Measurements from ENCODE around the gene USP48.
"Not testable (repeated sequence)": the region's sequence is repeated elsewhere in the genome, so short reads cannot be mapped to it uniquely, and the experiment has no call there.

USP48 gene

DNA sequence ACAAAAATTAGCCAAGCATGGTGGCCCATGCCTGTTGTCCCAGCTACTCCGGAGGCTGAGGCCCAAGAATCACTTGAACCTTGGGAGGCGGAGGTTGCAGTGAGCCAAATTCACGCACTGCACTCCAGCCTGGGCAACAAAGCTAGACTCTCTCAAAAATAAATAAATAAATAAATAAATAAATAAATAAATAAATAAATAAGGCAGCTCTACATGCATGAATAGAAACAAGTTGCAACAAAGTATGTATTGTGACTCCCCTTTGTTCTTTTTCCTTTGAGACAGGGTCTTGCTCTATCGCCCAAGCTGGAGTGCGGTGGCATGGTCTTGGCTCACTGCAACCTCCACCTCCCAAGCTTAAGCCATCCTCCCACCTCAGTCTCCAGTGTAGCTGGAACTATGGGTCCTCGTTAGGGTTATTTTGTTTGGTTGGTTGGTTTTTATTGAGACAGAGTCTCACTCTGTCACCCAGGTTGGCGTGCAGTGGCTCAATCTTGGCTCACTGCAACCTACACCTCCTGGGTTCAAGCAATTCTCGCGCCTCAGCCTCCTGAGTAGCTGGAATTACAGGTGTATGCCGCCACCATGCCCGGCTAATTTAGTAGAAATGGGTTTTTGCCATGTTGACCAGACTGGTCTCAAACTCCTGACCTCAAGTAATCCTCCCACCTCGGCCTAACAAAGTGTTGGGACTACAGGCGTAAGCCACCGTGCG is 8.0 kb downstream of the USP48 start:
- no peak for DNase-seq

DNA sequence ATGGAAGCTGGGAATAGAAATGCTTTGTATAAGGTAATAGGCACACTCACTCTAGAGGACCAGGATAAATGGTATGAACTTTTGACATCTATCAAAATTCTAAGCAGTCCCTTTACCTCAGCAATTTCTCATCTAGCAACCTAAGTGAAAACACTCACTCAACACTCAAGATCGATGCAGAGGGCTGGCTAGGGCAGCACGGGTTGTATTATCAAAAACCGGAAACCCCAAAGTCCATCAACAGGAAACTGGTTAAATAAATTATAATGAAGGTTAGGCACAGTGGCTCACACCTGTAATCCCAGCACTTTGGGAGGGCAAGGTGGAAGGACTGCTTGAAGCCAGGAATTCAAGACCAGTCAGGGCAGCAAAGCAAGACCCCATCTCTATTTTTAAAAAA is 9.4 kb downstream of the USP48 start:
- DNase-seq = no peak

DNA sequence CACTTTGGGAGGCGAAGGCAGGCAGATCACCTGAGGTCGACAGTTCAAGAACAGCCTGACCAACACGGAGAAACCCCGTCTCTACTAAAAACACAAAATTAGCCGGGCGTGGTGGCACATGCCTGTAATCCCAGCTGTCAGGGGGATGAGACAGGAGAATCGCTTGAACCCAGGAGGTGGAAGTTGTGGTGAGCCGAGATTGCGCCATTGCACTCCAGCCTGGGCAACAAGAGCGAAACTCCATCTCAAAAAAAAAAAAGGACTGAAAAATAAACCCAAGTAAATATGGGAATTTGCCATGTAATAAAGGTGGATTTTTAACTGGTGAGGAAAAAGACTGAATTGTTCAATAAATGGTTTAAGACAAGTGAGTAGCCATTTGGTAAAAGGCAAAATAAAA is 11.3 kb downstream of the USP48 start:
- DNase-seq = not testable (repeated sequence)

DNA sequence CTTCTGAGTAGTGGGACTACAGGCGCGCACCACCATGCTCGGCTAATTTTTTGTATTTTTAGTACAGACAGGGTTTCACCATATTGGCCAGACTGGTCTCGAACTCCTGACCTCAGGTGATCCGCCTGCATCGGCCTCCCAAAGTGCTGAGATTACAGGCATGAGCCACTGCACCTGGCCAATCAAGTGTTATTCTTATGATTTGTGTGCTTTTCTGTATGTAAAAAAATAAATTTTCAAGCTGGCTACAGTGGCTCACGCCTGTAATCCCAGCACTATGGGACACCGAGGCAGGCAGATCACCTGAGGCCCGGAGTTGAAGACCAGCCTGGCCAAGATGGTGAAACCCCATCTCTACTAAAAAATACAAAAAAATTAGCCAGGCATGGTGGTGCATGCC is 12.3 kb downstream of the USP48 start:
- not testable (repeated sequence) for DNase-seq

DNA sequence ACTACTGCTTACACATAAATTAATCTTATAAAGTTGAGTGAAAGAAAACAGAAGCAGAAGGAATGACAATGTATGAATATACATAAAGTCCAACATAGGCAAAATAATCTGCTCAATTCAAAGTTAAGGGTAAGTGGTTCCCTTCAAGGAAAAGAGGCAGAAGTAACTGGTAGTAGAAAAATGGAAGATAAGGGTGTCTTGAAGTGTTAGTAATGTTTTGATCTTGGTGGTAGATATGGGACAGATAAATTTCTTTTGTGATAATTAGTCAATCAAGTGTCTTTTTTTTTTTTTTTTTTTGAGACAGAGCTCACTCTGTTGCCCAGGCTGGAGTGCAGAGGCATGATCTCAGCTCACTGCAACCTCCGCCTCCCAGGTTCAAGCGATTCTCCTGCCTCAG is 12.7 kb downstream of the USP48 start:
- no peak for DNase-seq

DNA sequence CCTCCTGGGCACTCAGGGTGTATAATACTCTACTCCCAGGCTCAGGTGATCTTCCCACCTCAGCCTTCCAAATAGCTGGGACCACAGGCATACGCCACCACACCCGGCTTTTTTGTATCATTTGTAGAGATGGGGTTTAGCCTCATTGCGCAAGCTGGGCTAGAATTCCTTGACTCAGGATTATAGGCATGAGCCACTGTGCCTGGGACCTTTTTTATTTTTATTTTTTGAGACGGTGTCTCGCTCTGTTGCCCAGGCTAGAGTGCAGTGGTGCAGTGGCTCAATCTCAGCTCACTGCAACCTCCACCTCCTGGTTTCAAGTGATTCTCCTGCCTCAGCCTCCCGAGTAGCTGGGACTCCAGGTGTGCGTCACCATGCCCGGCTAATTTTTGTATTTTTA is 15.8 kb downstream of the USP48 start:
- DNase-seq = not testable (repeated sequence)

DNA sequence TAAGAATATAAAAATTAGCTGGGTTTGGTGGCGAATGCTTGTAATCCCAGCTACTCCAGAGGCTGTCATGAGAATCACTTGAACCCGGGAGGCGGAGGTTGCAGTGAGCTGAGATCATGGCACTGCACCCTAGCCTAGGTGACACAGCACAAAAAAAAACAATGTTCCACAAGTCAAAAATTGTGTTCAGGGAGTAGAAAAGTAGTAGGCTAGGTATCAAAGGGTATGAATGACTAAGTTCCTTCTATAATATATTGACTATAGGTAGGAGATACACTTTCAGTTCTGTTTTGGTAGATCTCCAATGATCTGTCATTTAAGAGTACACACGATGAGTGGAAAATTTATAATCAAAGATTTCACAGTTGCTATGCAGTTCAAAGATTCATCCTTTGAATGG is 16.7 kb downstream of the USP48 start:
- no peak for DNase-seq

DNA sequence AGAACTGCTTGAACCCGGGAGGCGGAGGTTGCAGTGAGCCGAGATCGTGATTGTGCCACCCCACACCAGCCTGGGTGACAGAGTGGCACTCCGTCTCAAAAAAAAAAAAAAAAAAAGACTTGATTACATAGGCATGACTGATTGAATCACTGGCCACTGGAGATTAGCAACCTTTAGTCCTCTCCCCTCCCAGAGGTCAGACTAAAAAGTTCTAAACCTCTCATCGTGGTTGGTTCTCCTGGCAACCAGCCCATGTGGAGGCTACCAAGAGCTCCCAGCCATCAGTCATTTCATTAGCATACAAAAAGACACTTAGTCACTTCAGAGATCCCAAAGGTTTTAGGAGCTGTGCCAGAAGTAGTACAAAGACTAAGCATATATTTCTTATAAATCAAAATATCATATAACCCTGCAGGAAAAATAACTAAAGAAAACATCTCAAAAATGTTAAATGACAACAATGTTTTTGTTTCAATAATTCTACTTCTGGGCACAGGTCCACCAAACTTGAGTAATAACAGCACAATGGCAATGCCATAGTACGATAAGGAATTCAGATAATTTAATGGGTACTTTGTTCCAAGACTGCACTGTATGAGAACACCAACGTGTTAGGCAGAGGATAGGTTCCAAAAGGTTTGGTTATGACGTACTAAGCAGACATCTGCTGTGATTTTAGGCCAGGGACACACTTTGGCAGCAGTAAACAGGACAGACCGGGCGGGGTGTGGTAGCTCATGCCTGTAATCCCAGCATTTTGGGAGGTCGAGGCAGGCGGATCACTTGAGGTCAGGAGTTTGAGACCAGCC is 18.1 kb downstream of the USP48 start:
- no peak for DNase-seq

DNA sequence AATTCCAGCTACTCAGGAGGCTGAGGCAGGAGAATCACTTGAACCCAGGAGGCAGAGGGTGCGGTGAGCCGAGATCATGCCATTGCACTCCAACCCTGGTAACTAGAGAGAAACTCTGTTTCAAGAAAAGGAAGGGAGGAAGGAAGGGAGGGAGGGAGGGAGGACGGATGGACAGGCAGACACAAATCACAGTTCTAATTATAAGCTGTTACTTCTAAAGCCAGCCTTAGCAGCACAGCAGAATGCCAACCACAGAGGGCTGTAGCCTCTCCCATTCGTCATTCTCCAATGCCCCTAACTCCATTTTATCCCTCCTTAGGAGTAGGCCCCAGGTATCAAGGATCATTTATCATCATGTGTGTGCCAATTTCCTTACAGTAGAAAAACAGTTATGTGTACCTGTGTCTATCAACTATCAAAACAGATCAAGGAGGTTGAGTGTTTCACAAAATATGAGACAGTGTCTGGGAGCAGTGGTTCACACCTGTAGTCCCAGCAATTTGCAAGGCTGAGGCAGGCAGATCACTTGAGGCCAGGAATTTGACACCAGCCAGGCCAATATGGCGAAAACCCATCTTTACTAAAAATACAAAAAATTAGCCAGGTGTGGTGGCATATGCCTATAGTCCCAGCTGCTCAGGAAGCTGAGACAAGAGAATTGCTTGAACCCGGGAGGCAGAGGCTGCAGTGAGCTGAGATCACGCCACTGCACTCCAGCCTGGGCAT is 19.1 kb downstream of the USP48 start:
- DNase-seq = no peak

DNA sequence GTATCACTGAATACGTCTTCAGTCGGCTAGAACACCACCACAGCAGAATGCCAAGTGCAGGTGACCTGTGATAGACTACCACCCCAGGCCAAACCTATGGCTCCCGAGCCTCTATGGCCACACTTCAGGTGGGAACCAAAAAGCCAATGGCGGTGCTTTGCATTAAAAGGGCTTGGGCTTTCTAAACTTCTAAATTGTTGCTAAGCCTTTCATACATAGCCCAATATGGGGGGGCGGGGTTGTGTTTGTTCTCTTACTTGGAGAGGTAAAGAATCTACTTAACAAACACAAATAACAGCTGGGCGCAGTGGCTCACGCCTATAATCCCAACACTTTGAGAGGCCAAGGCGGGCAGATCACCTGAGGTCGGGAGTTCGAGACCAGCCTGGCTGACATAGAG is 19.7 kb downstream of the USP48 start:
- no peak for DNase-seq

DNA sequence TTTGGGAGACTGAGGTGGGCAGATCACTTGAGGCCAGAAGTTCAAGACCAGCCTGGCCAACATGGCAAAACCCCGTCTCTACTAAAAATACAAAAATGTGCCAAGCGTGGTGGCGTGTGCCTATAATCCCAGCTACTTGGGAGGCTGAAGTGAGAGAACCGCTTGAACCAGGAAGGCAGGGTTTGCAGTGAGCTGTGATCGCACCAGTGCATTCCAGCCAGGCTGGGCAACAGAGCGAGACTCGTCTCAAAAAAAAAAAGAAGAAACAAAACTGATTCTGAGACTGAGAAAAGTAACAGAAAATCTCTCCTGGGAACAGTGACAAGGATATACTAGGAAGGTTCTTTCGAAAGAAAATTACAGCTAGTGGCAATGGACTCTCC is 20.9 kb downstream of the USP48 start:
- no peak for DNase-seq

DNA sequence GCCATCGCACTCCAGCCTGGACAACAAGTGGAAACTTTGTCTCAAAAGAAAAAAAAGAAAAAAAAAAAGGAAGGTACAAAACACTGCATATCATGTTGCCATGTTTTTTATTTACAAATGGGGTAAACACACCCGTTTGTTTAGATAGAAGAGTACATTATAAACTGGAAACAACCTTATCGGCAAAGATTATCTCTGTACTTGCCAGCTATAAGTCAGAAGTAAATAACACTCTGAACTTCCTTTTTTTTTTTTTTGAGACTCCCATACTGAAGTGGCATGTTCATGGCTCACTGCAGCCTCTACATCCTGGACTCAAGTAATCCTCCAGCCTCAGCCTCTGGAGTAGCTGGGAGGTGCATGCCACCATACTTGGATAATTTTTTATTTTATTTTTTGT is 21.9 kb downstream of the USP48 start:
- DNase-seq = no peak

DNA sequence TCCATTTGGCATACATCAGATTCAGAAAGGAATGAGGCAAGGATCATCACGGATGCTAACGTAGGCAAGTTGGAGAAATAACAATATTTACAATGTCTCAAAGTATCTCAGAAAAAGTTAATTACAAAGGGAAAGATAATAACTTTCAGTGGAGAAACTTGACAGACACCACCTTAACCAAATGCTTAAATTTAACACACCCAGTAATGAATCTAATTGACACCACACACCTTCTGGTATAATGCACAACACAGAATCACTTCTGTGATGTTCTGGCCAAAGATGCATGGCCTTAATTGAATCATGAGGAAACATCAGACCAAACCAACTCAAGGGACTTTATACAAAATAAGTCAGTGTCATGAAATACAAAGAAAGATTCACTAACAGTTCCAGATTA is 23.1 kb downstream of the USP48 start:
- no peak for DNase-seq

DNA sequence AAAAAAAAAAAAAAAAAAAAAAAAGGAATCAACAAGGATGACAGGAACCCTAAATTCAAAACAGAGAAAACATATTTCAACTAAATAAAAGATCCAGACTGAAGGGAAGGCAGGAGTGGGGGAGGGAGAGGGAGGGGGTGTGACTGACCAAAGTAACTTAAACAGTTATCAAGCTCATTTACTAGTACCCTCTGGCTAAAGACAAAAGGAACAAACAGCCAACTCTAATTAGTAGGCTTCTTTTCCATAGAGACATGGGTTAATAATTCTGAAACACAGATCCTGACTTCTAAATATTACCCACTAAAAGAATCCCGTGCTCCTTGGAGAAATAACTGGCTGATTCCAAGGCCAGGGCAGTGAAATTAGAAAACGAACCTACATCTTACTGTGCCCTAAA is 23.8 kb downstream of the USP48 start:
- no peak for DNase-seq

DNA sequence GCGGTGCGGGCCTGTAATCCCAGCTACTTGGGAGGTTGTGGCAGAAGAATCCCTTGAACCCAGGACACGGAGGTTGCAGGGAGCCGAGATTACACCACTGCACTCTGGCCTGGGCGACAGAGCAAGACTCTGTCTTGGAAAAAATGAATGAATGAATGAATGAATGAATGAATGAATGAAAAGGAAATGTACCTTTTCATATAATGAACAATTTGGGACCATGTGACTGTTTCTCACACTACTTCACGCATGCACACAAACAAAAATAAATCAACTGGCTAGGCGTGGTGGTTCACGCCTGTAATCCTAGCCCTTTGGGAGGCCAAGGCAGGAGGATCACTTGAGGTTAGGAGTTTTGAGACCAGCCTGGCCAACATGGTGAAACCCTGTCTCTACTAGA is 24.3 kb downstream of the USP48 start:
- no peak for DNase-seq

DNA sequence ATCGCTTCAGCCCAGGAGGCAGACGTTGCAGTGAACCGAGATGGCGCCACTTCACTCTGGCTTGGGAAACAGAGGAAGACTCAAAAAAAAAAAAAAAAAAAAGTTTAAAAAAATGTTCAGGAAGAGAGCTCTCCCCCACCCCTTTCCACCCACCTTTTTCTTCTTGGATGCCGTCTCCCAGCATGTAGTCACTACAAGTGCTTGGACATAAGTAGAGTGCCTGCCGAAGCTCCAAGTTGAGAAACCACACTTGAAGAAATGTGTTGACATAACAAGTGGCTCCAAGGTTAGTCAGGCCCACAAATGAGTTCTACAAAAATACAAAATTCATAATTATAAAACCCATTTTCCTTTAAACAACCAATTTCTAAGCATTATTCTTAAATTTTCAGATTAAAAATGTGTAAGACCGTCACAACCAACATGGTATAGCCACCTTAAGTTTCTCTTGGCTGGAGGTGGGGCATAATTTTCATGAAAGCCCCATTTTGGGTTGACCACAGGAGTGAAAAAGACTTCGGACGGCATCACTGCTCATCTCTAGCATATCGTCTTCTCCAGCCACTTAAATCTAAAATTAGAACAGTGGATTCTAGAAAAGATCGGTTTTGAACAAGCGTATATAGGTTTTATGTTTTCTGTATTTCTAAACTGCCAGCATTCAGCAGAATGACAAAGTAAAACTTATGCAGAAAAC is 26.4 kb downstream of the USP48 start:
- DNase-seq = no peak

DNA sequence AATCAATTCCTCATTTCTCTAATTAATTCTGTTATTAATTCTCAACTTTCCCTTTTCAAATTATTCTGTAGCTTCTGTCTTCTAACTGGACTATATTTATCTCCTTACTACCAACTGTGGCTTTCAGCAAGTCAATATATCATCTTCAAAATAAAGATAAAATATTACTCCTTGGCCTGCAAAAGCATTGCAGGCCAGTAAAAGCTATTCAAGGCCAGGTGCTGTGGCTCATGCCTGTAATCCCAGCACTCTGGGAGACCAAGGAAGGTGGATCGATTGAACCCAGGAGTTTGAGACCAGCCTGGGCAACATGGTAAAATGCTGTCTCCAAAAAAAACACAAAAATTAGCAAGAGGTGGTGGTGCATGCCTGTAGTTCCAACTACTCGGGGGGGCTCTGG is 27.9 kb downstream of the USP48 start:
- DNase-seq = no peak

DNA sequence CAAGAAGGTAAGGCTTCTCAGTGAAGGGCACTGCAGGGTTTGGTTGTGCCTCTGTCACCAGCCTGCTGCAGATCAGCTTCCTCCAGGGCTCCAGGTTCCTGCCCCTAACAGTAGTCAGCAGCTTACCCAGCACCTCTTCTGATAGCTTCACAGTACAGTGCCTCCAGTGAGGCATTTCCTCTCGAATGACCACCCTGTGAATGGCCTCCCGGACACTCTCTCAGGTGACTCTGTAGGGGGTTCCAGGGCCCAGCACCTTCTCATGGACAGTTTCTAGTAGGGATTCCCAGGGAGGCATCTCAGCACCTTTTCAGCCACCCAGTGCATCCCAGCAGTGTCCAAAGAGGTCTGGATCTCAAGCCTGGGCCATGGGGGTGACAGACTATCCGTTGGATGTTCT is 28.4 kb downstream of the USP48 start:
- no peak for DNase-seq

DNA sequence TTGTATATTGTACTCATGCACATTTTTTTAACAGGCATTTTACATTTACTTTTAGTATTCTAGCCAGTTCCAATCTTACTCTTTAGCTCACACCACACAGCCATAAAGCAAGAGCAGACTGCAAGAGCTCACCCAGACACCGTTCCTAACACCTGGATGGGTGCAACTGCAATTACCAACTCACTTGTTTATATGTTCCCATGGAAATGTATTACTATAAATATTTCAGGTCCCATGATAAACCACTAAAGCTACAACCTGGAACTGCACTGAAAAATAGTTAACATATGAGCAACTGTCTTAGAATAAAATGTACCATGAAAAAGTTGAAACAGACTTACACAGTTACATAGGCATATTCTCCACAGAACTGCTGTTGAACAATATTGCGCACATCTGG is 30.8 kb downstream of the USP48 start:
- DNase-seq = no peak

DNA sequence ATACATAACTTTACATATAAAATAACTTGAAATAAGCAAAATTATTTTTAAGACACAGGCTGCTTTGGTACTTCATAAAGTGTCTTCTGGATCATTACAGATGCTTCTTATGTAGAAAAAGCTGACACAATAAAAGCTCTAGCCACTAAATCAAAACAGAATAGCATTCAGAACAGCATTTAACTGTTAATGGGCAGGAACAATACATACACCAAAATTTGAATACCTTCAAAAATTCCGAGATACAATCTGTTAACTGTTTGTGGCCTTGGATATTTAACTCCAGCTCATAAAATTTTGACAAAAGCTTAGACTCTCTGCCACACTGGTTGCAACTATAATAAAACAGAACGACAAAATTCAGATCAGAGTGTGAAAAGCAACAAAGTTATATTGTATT is 31.7 kb downstream of the USP48 start:
- DNase-seq = no peak

DNA sequence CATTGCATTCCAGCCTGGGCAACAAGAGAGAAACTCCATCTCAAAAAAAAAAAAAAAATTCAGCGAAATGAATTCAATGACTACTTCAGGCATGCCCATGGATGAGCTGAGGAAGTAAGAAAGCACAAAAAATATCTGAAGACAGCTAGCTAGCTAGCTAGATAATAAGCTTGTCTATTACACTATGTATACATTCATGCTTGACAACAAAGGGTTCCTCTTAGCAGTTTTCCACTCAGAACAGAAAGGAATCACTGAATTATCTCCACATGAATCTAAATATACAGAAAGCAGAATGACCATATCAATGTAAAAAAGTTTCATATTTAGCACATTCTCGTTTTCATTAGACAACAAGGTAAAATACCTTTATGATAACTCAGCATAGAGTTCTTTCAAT is 32.1 kb downstream of the USP48 start:
- no peak for DNase-seq

DNA sequence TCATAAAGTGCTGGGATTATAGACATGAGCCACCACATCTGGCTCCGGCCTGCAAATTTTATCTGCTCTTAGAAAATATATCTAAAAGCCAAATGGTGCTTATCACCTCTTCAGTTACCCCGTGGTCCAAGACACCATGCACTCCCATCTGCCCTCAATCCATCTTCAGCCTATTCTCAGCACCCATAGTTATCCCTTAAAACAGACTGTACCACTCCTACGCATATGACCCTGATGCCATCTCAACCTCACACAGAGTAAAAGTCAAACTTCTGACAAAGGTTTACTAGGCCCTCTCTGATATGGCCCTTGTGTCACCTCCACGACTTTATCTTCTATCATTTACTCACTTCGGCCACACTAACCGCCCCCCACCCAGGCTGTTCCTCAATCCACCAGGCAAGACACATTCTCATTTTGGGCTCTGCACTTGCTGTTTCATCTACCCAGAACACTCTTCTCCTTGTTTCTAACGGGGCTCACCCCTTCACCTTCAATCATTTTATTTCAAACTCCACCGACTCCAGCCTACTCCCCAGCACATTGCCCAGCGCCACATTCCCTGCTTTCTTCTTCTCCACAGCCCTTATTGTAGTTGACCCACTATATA is 33.0 kb downstream of the USP48 start:
- no peak for DNase-seq

DNA sequence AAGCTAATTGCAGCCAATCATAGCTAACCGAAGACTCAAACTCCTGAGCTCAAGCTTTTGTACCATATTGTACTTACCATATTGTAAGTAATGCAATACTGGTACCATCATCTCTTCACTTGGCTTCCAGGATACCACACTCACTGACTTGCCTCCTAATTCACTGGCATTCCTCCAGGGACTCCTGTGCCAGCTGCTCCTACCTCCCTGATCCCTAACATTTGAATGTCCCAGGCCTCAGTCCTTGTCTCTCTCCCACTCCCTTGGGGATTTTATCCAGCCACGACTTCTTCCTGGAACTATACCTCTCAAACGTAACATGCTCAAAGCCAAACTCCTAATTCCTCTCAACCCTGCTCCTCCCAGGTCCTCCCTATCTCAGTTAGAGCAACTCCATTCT is 33.8 kb downstream of the USP48 start:
- no peak for DNase-seq
